Measurements from ENCODE around the gene CFAP46. TPM values are rescaled to one million over a fixed set of nuclear protein-coding genes. Genes with fewer than 3 reads are reported as not detected.
A peak's percentile ranks its signal among the peaks of the same experiment; 100 is the strongest.

The CFAP46 gene
- total and polyA plus RNA-seq, 2 experiments from 2014 or later = 3.1 to 5.4 TPM

GRCh38 chr10:132787495-132788179, 154.7 kb downstream of the CFAP46 start:
- no peaks in the 10 kb centered on the region for H3K36me3 ChIP-seq (ENCODE audit: insufficient read depth)
- peaks cover 76% of the 10 kb centered on the region for H3K27me3 ChIP-seq (ENCODE audit: insufficient read depth)
- H3K79me2 ChIP-seq (replicated peaks; ENCODE audit: insufficient read depth) = no peaks in the 10 kb centered on the region
- peaks cover 14% of the 10 kb centered on the region for H3K4me1 Mint-ChIP-seq
- TF ChIP-seq EZH2phosphoT487 (IDR thresholded peaks at IDR 0.05; ENCODE audit: unreplicated experiment) = peak; percentile 60
- no peak for TF ChIP-seq POLR2AphosphoS5 (IDR thresholded peaks at IDR 0.05; ENCODE audit: low read depth)
- peak overlapping the region; percentile 41; the same call in 2 of the 3 replicates for H3K4me3 Mint-ChIP-seq
- no peak overlapping the region for H3K27ac ChIP-seq (ENCODE audit: low read depth)
- H3F3A ChIP-seq (replicated peaks; ENCODE audit: low read depth) = no peaks in the 10 kb centered on the region
- H4K20me1 ChIP-seq (replicated peaks; ENCODE audit: insufficient read depth) = peaks cover 10% of the 10 kb centered on the region; the same call in 1 of the 2 replicates
- H3K4me1 ChIP-seq (ENCODE audit: insufficient read depth) = peaks cover 7% of the 10 kb centered on the region
- ATAC-seq (peak; percentile 56), DNase-seq (ENCODE audit: low spot score) (peak; percentile 83)
- no peak overlapping the region for H3K27ac Mint-ChIP-seq
- no peaks in the 10 kb centered on the region; the same call in 2 of the 3 replicates for H3K36me3 Mint-ChIP-seq (ENCODE audit: low read depth)
- H3K9me2 ChIP-seq (ENCODE audit: insufficient read depth) = no peaks in the 10 kb centered on the region
- H2AFZ ChIP-seq = no peak overlapping the region
- H3K4me3 ChIP-seq = peak overlapping the region; percentile 58
- peaks cover 65% of the 10 kb centered on the region for H3K27me3 Mint-ChIP-seq (ENCODE audit: insufficient read depth, low read depth, poor library complexity)
- H3K4me2 ChIP-seq = peak overlapping the region; percentile 84
- no peaks in the 10 kb centered on the region for H3K9me3 Mint-ChIP-seq

- Mint-ChIP-seq H3K27me3 (ENCODE audit: insufficient read depth, low read depth, poor library complexity) (peaks cover 71% of the 10 kb centered on the region), H3K27ac (no peak overlapping the region), H3K4me3 (no peak overlapping the region), H3K4me1 (peaks cover 14% of the 10 kb centered on the region), H3K36me3 (ENCODE audit: low read depth) (no peaks in the 10 kb centered on the region; the same call in 2 of the 3 replicates), H3K9me3 (no peaks in the 10 kb centered on the region)
- Histone ChIP-seq H4K20me1 (replicated peaks; ENCODE audit: insufficient read depth) (peaks cover 12% of the 10 kb centered on the region), H2AFZ (no peak overlapping the region), H3K27ac (ENCODE audit: low read depth) (no peak overlapping the region), H3K4me1 (ENCODE audit: insufficient read depth) (peaks cover 7% of the 10 kb centered on the region), H3K36me3 (ENCODE audit: insufficient read depth) (no peaks in the 10 kb centered on the region), H3K79me2 (replicated peaks; ENCODE audit: insufficient read depth) (no peaks in the 10 kb centered on the region), H3F3A (replicated peaks; ENCODE audit: low read depth) (no peaks in the 10 kb centered on the region), H3K27me3 (ENCODE audit: insufficient read depth) (peaks cover 82% of the 10 kb centered on the region), H3K9me2 (ENCODE audit: insufficient read depth) (no peaks in the 10 kb centered on the region), H3K4me2 (peak overlapping the region; percentile 74), H3K4me3 (peak overlapping the region; percentile 58)
- peak; percentile 78 for TF ChIP-seq EZH2 (IDR thresholded peaks at IDR 0.05; ENCODE audit: low read depth, unreplicated experiment)
- no peak for TF ChIP-seq CTCF (conservative IDR thresholded peaks at IDR 0.05; ENCODE audit: low read depth in 2 of 2)
- TF ChIP-seq EZH2phosphoT487 (IDR thresholded peaks at IDR 0.05; ENCODE audit: unreplicated experiment) = peak; percentile 90
- peak; percentile 71 for DNase-seq (ENCODE audit: low spot score)
- peak; percentile 13 for ATAC-seq
These were observed 155.4 kb downstream of the CFAP46 start for GRCh38 chr10:132786884-132787494.

GRCh38 chr10:132786476-132786883, 155.9 kb downstream of the CFAP46 start:
- Mint-ChIP-seq H3K27me3 (ENCODE audit: insufficient read depth, low read depth, poor library complexity) (peaks cover 76% of the 10 kb centered on the region), H3K4me1 (peaks cover 14% of the 10 kb centered on the region), H3K9me3 (no peaks in the 10 kb centered on the region), H3K36me3 (ENCODE audit: low read depth) (peaks cover 3% of the 10 kb centered on the region; the same call in 2 of the 3 replicates), H3K27ac (no peak overlapping the region), H3K4me3 (peak overlapping the region; percentile 54; the same call in 1 of the 3 replicates)
- Histone ChIP-seq H3K36me3 (ENCODE audit: insufficient read depth) (no peaks in the 10 kb centered on the region), H3K4me1 (ENCODE audit: insufficient read depth) (peaks cover 7% of the 10 kb centered on the region), H3K79me2 (replicated peaks; ENCODE audit: insufficient read depth) (no peaks in the 10 kb centered on the region), H3K9me2 (ENCODE audit: insufficient read depth) (no peaks in the 10 kb centered on the region), H3K27ac (ENCODE audit: low read depth) (no peak overlapping the region), H2AFZ (no peak overlapping the region), H3K4me3 (peak overlapping the region; percentile 58), H3K4me2 (peak overlapping the region; percentile 74), H4K20me1 (replicated peaks; ENCODE audit: insufficient read depth) (peaks cover 12% of the 10 kb centered on the region), H3K27me3 (ENCODE audit: insufficient read depth) (peaks cover 87% of the 10 kb centered on the region), H3F3A (replicated peaks; ENCODE audit: low read depth) (no peaks in the 10 kb centered on the region)
- no peak for DNase-seq (ENCODE audit: low spot score)
- ATAC-seq = no peak
- TF ChIP-seq ZNF462 (CRISPR knock-in tag; IDR thresholded peaks at IDR 0.05) (no peak), EZH2 (IDR thresholded peaks at IDR 0.05; ENCODE audit: low read depth, unreplicated experiment) (peak; percentile 62), JUNB (IDR thresholded peaks at IDR 0.05; ENCODE audit: unreplicated experiment) (no peak)
